Measurements from ENCODE around the gene L3MBTL4.
"Not testable (repeated sequence)": the region's sequence is repeated elsewhere in the genome, so short reads cannot be mapped to it uniquely, and the experiment has no call there.

L3MBTL4 gene

GRCh38 chr18:6423289-6423688 lies 8.6 kb upstream of the L3MBTL4 start:
- DNase-seq (ENCODE audit: extremely low read depth, low read depth): no peak
- H3K4me3 ChIP-seq (replicated peaks; ENCODE audit: low read depth, low read length): no peak overlapping the region
- TF ChIP-seq, protein P1, sequence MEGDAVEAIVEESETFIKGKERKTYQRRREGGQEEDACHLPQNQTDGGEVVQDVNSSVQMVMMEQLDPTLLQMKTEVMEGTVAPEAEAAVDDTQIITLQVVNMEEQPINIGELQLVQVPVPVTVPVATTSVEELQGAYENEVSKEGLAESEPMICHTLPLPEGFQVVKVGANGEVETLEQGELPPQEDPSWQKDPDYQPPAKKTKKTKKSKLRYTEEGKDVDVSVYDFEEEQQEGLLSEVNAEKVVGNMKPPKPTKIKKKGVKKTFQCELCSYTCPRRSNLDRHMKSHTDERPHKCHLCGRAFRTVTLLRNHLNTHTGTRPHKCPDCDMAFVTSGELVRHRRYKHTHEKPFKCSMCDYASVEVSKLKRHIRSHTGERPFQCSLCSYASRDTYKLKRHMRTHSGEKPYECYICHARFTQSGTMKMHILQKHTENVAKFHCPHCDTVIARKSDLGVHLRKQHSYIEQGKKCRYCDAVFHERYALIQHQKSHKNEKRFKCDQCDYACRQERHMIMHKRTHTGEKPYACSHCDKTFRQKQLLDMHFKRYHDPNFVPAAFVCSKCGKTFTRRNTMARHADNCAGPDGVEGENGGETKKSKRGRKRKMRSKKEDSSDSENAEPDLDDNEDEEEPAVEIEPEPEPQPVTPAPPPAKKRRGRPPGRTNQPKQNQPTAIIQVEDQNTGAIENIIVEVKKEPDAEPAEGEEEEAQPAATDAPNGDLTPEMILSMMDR (IDR thresholded peaks at IDR 0.05; ENCODE audit: low read depth, low read length, missing control alignments): no peak

GRCh38 chr18:6414118-6414722 lies 491 bp downstream of the L3MBTL4 start:
- TF ChIP-seq, protein P1 (IDR thresholded peaks at IDR 0.05; ENCODE audit: low read depth, low read length, missing control alignments): no peak
- peak overlapping the region; percentile 23 for H3K4me3 ChIP-seq (replicated peaks; ENCODE audit: low read depth, low read length)
- no peak for DNase-seq (ENCODE audit: extremely low read depth, low read depth)

DNA sequence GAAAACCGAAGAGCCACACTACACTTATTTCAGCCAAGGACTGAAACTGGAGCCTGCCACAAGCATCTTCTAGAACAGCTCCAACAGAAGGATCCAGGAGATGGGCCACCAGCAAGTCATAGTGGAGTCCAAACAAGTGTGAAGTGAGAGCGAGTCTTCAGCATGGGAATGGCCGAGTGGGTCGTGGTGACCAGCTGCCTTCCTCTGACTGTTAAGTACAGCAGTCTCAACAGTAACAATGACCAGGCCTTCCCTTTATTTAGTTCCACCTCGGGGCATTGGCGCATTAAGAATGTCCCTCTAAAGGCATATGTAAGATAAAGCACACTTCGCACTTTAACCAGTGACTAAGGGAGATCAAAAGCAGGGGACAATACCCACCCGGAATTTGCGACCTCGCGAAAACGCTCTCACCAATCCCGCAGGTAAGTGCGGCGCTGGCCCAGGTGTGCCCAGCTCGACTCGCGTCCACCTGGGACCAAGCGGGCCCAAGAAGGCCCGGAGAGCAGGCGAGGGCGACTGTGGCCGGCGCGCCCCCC lies 1.1 kb downstream of the L3MBTL4 start:
- no peak overlapping the region for H3K4me3 ChIP-seq (replicated peaks; ENCODE audit: low read depth, low read length)
- no peak for DNase-seq (ENCODE audit: extremely low read depth, low read depth)
- TF ChIP-seq, protein P1 (IDR thresholded peaks at IDR 0.05; ENCODE audit: low read depth, low read length, missing control alignments): no peak

DNA sequence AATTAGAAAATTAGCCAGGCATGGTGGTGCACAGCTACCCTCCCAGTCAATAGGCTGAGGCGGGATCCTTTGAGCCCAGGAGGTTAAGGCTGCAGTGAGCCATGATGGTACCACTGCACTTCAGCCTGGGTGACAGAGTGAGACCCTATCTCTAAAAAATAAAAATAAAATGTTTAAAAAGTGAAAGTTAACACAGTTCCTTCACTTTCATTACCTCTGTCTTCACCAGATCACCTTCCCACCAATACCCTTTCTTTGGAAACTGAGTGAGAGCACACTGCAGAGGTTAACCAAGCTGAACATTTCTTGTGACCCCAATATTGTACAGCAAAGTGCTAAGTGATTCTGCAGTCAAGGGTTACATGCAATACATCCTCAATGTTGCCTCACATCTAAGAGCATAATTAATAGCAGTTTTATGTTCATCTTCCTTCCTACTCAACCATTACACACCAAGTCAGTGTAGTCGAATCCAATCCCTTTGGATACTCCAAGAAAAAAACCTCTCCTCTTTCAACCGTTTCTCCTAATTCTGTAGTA lies 1.7 kb downstream of the L3MBTL4 start:
- DNase-seq (ENCODE audit: extremely low read depth, low read depth): no peak
- TF ChIP-seq, protein P1 (IDR thresholded peaks at IDR 0.05; ENCODE audit: low read depth, low read length, missing control alignments): no peak

GRCh38 chr18:6411382-6411781 lies 3.3 kb downstream of the L3MBTL4 start:
- TF ChIP-seq, protein P1 (IDR thresholded peaks at IDR 0.05; ENCODE audit: low read depth, low read length, missing control alignments): no peak
- no peak overlapping the region for H3K4me3 ChIP-seq (replicated peaks; ENCODE audit: low read depth, low read length)
- no peak for DNase-seq (ENCODE audit: extremely low read depth, low read depth)

More for the DNA sequence above, 1.7 kb downstream of the L3MBTL4 start:
- H3K4me3 ChIP-seq (replicated peaks; ENCODE audit: low read depth, low read length): no peak overlapping the region

- TF ChIP-seq, protein P1 (IDR thresholded peaks at IDR 0.05; ENCODE audit: low read depth, low read length, missing control alignments): no peak
- DNase-seq (ENCODE audit: extremely low read depth, low read depth): no peak
- H3K4me3 ChIP-seq (replicated peaks; ENCODE audit: low read depth, low read length): no peak overlapping the region
Measured at GRCh38 chr18:6409933-6410332, 4.8 kb downstream of the L3MBTL4 start.

- not testable (repeated sequence) for DNase-seq (ENCODE audit: extremely low read depth, low read depth)
Measured at GRCh38 chr18:6408543-6408942, 6.2 kb downstream of the L3MBTL4 start.

More at GRCh38 chr18:6408543-6408942, 6.2 kb downstream of the L3MBTL4 start:
- H3K4me3 ChIP-seq (replicated peaks; ENCODE audit: low read depth, low read length): not testable (repeated sequence)
